HG03045 (cell line): ENCODE measurements around the gene MIEN1.
"Not testable (repeated sequence)": the region's sequence is repeated elsewhere in the genome, so short reads cannot be mapped to it uniquely, and the experiment has no call there.

Source experiments
- ATAC-seq: cut with Tn5 transposase; IDR thresholded peaks from one replicate; pipeline ENCODE4 v1.9.1; 2021; ENCODE audit warnings: mild to moderate bottlenecking, moderate library complexity; ENCODE audit not compliant: unreplicated experiment

Gene MIEN1

GRCh38 chr17:39719563-39720355, 10.6 kb downstream of the MIEN1 start:
- no peak for ATAC-seq

GRCh38 chr17:39717660-39718059, 12.7 kb downstream of the MIEN1 start:
- ATAC-seq: no peak

DNA sequence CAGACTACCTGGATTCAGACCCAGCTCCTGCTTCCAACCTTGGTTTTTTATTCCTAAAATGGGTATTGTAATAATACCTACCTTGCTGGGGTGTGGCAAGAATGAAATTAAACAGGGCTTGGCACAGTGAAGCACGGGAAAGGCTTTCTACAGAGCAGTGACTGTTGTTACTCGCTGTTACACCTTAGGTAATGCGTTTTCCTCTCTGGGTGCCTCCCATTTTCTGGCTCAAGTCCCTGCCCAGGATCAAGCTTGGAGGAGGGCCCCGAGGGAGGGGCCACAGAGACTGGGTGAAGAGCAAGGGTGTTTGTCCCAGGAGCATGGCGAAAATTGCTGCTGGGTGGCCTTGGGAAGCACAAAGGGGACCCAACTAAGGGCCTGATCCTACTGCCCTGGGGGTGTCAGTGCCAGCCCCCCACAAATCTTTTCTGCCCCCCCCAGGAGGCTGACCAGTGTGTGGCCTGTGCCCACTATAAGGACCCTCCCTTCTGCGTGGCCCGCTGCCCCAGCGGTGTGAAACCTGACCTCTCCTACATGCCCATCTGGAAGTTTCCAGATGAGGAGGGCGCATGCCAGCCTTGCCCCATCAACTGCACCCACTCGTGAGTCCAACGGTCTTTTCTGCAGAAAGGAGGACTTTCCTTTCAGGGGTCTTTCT, 13.3 kb downstream of the MIEN1 start:
- no peak for ATAC-seq

GRCh38 chr17:39716073-39716818, 14.1 kb downstream of the MIEN1 start:
- ATAC-seq: no peak

- no peak for ATAC-seq
Measured at GRCh38 chr17:39715375-39716072, 14.8 kb downstream of the MIEN1 start.

GRCh38 chr17:39714234-39714633, 16.1 kb downstream of the MIEN1 start:
- no peak for ATAC-seq

DNA sequence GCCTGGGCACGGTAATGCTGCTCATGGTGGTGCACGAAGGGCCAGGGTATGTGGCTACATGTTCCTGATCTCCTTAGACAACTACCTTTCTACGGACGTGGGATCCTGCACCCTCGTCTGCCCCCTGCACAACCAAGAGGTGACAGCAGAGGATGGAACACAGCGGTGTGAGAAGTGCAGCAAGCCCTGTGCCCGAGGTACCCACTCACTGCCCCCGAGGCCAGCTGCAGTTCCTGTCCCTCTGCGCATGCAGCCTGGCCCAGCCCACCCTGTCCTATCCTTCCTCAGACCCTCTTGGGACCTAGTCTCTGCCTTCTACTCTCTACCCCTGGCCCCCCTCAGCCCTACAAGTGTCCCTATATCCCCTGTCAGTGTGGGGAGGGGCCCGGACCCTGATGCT, 18.5 kb downstream of the MIEN1 start:
- no peak for ATAC-seq

- not testable (repeated sequence) for ATAC-seq
Measured at GRCh38 chr17:39711071-39711470, 19.3 kb downstream of the MIEN1 start.

- no peak for ATAC-seq
Measured at GRCh38 chr17:39709998-39710964, 20.1 kb downstream of the MIEN1 start.

DNA sequence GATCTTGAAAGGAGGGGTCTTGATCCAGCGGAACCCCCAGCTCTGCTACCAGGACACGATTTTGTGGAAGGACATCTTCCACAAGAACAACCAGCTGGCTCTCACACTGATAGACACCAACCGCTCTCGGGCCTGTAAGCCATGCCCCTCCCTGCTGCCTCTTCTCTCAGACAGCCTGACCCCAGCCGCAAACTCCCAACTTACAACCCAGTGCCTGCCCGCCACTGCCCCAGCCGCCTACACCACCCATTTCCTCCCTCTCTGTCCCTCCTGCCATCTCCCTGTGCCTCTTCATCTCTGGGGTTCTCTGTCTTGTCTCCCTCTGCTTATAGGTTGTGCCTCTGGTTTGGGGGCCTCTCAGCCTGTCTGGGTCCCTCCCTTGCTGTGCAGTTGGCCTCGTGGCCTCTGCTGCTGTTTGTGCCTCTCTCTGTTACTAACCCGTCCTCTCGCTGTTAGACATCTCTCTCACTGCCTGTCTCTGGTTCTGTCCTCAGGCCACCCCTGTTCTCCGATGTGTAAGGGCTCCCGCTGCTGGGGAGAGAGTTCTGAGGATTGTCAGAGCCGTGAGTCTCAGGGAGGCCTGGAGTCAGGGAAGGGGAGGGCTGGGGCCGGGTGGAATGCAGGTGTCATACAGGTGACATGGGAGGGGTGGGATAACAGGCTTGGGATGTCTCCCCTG, 20.9 kb downstream of the MIEN1 start:
- ATAC-seq: no peak

DNA sequence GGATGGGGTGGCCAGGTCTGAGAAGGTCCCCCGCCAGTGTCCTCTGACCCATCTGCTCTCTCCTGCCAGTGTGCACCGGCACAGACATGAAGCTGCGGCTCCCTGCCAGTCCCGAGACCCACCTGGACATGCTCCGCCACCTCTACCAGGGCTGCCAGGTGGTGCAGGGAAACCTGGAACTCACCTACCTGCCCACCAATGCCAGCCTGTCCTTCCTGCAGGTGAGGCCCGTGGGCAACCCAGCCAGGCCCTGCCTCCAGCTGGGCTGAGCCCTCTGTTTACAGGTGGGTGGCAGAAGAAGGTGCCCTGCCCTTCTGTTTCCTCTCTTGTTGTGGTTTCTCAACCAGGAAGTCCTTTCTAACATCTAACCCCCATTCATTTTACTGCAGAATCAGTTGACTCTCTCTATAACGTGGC, 23.4 kb downstream of the MIEN1 start:
- no peak for ATAC-seq

DNA sequence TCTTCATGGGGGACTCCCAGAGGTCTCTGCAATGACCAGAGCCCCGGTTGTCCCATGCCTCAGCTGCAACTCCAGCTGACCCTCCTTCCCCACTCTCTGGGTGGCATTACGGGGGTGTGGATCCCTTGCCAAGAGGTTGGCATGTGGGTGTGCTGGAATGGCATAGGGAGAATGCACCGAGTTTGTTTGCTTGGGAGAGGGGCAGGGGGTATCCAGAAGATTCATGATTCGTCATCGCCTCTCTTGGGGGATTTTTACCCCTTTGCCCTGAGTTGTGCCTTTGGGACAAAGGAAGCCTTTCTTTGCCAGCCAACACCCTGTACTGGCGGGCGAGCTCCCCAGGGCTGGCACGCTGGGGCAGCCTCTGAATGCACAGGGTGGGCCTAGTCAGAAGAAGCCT, 23.9 kb downstream of the MIEN1 start:
- ATAC-seq: no peak

- no peak for ATAC-seq
Measured at GRCh38 chr17:39705786-39706348, 24.5 kb downstream of the MIEN1 start.

- ATAC-seq: no peak
Measured at GRCh38 chr17:39704821-39705551, 25.3 kb downstream of the MIEN1 start.

DNA sequence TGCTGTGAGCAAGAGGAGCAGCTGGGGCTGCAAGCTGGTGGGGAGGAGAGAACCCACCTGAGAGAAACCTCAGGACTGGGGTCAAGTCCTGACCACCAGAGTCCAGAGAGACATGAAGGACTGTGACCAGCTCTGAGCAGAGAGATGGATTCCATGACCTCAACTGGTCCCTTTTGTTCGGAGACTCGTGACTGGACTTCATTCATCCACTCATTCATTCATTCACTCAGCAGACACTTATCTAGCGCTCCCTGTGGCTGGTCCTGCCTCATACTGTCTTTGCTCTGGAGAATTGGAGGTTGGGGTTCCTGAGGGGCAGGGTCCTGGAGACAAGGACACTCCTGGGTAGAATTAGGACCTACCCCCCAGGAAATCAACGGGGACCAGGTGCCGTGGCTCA, 26.4 kb downstream of the MIEN1 start:
- no peak for ATAC-seq

- ATAC-seq: no peak
Measured at GRCh38 chr17:39702901-39703893, 27.1 kb downstream of the MIEN1 start.

GRCh38 chr17:39701784-39702422, 28.4 kb downstream of the MIEN1 start:
- ATAC-seq: no peak
